ENCODE results near the gene RPUSD2. TPM values are rescaled to one million over a fixed set of nuclear protein-coding genes. Genes with fewer than 3 reads are reported as not detected.

The RPUSD2 gene
- total and polyA plus RNA-seq, 2 donors (not counting 3 experiments of a cell fraction or from before 2014, with no cell fraction given) = 7.0 to 11.4 TPM

GRCh38 chr15:40528801-40529200 is 40.3 kb upstream of the RPUSD2 start:
- Histone ChIP-seq H2AFZ (ENCODE audit: low read depth, low read length) (no peak overlapping the region), H3K9me3 (replicated peaks; ENCODE audit: control insufficient read depth, insufficient read depth, low read length) (no peaks in the 10 kb centered on the region), H3K9ac (replicated peaks; ENCODE audit: extremely low read depth, insufficient read depth, low read length) (no peak overlapping the region), H3K4me3 (replicated peaks in 1 of 3; ENCODE audit: insufficient read depth in 1 of 3, low read depth in 1 of 3, low read length in 3 of 3) (no peak overlapping the region), H3K9me1 (replicated peaks; ENCODE audit: control insufficient read depth, extremely low read depth, insufficient read depth, low read length) (no peaks in the 10 kb centered on the region), H3K27ac (ENCODE audit: insufficient read depth, low read depth, low read length) (no peak overlapping the region), H3K4me1 (ENCODE audit: control insufficient read depth, extremely low read depth, insufficient read depth, low read length) (no peaks in the 10 kb centered on the region), H3K4me2 (ENCODE audit: insufficient read depth, low read length) (no peak overlapping the region), H4K20me1 (replicated peaks; ENCODE audit: control insufficient read depth, extremely low read depth, insufficient read depth, low read length) (no peaks in the 10 kb centered on the region), H3K27me3 (ENCODE audit: control insufficient read depth in 2 of 2, insufficient read depth in 2 of 2, low read length in 2 of 2) (no peaks in the 10 kb centered on the region), H3K36me3 (ENCODE audit: control insufficient read depth in 2 of 2, extremely low read depth in 1 of 2, insufficient read depth in 2 of 2, low read length in 2 of 2) (no peaks in the 10 kb centered on the region), H3K79me2 (ENCODE audit: control insufficient read depth, insufficient read depth, low read length) (no peaks in the 10 kb centered on the region)
- dilution Hi-C loops (cut with MboI; ENCODE audit: extremely low pct_ligation_motif_present, low sequenced_read_pairs) (no loop called here), intact Hi-C loops (cut with micrococcal nuclease) (no loop called here)
- BruUV-seq (replicated peaks) = no TSS peak
- CTCF ChIA-PET = no interaction called here
- TF ChIP-seq, protein P1, sequence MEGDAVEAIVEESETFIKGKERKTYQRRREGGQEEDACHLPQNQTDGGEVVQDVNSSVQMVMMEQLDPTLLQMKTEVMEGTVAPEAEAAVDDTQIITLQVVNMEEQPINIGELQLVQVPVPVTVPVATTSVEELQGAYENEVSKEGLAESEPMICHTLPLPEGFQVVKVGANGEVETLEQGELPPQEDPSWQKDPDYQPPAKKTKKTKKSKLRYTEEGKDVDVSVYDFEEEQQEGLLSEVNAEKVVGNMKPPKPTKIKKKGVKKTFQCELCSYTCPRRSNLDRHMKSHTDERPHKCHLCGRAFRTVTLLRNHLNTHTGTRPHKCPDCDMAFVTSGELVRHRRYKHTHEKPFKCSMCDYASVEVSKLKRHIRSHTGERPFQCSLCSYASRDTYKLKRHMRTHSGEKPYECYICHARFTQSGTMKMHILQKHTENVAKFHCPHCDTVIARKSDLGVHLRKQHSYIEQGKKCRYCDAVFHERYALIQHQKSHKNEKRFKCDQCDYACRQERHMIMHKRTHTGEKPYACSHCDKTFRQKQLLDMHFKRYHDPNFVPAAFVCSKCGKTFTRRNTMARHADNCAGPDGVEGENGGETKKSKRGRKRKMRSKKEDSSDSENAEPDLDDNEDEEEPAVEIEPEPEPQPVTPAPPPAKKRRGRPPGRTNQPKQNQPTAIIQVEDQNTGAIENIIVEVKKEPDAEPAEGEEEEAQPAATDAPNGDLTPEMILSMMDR (IDR thresholded peaks at IDR 0.05; ENCODE audit: extremely low read depth in 1 of 2, insufficient read depth in 1 of 2, low read depth in 1 of 2, low read length in 2 of 2) = no peak
- no peak for TF ChIP-seq EZH2 (IDR thresholded peaks at IDR 0.05; ENCODE audit: borderline replicate concordance, low read depth, low read length, severe bottlenecking)
- TF ChIP-seq POLR2A (IDR thresholded peaks at IDR 0.05; ENCODE audit: low read depth, low read length) = no peak
- TF ChIP-seq POLR2AphosphoS5 (IDR thresholded peaks at IDR 0.05; ENCODE audit: insufficient read depth, low read depth, low read length) = no peak
- no peak for TF ChIP-seq FOS (IDR thresholded peaks at IDR 0.05; ENCODE audit: borderline replicate concordance, insufficient read depth, low read length)
- TF ChIP-seq MYC (IDR thresholded peaks at IDR 0.05; ENCODE audit: low read depth, low read length) = no peak
- no peak for TF ChIP-seq MAX (IDR thresholded peaks at IDR 0.05; ENCODE audit: insufficient read depth, insufficient read length)
- no peak for TF ChIP-seq JUN (IDR thresholded peaks at IDR 0.05; ENCODE audit: borderline replicate concordance, insufficient read depth, insufficient read length, low read depth)
- TF ChIP-seq GATA2 (IDR thresholded peaks at IDR 0.05; ENCODE audit: insufficient read depth, insufficient read length, low read depth, low read length) = no peak
- no peak for DNase-seq (ENCODE audit: low read depth, low spot score)
- POLR2A ChIA-PET = no interaction called here
- FAIRE-seq = no peak
